HepG2 (cell line): ENCODE data around the gene SPAG6. TPM values are rescaled to one million over a fixed set of nuclear protein-coding genes. Genes with fewer than 3 reads are reported as not detected.

Experiments
- ARID2 ChIP-seq: sonication (generic); formaldehyde crosslinking; IDR thresholded peaks from 2 replicates; pipeline ENCODE4 v1.8.1; 2022; ENCODE audit warnings: mild to moderate bottlenecking, missing genetic modification reagents, borderline replicate concordance
- ATF5 ChIP-seq: sonication (generic); formaldehyde crosslinking; IDR thresholded peaks from 2 replicates; pipeline ENCODE4 v1.4.0; 2020; ENCODE audit warnings: mild to moderate bottlenecking, low read depth, missing genetic modification reagents
- HMGXB4 ChIP-seq, 2 experiments: sonication (generic) in 1 of 2; formaldehyde crosslinking in 1 of 2; IDR thresholded peaks; 2 replicates each; pipeline versions ENCODE4 v1.4.0 to v1.6.1; 2018 to 2020; ENCODE audit warnings: missing genetic modification reagents in 2 of 2, borderline replicate concordance in 1 of 2, low read depth in 1 of 2, mild to moderate bottlenecking in 1 of 2, missing biosample characterization in 1 of 2
- MTF1 ChIP-seq: sonication (generic); formaldehyde crosslinking; IDR thresholded peaks from 2 replicates; pipeline ENCODE4 v1.5.0; 2020; ENCODE audit warnings: missing genetic modification reagents
- NR2F2 ChIP-seq: IDR thresholded peaks from 2 replicates; pipeline ENCODE4 v1.6.1; 2012; ENCODE audit warnings: low read depth, inconsistent platforms, borderline replicate concordance
- ONECUT2 ChIP-seq: sonication (generic); formaldehyde crosslinking; IDR thresholded peaks from 2 replicates; pipeline ENCODE4 v1.4.0; 2020; ENCODE audit warnings: missing genetic modification reagents
- POLR2A ChIP-seq, 2 experiments: IDR thresholded peaks; 2 replicates each; pipeline ENCODE4 v1.6.1; 2011; ENCODE audit warnings: low read depth in 2 of 2, low read length in 2 of 2, mild to moderate bottlenecking in 1 of 2, moderate library complexity in 1 of 2; ENCODE audit not compliant: insufficient read depth in 1 of 2
- SALL2 ChIP-seq: sonication (generic); formaldehyde crosslinking; IDR thresholded peaks from 2 replicates; pipeline ENCODE4 v1.8.1; 2023; ENCODE audit warnings: mild to moderate bottlenecking, missing genetic modification reagents, inconsistent platforms
- SPEN ChIP-seq: sonication (generic); formaldehyde crosslinking; IDR thresholded peaks from 2 replicates; pipeline ENCODE4 v1.5.1; 2020; ENCODE audit warnings: low read depth, mild to moderate bottlenecking, missing genetic modification reagents
- TARDBP ChIP-seq: sonication (generic); formaldehyde crosslinking; IDR thresholded peaks from 2 replicates; pipeline ENCODE4 v1.8.0; 2022; ENCODE audit warnings: mild to moderate bottlenecking, missing genetic modification reagents
- XRCC5 ChIP-seq: fragments of 200-400 bp; formaldehyde crosslinking; optimal IDR thresholded peaks from 2 replicates; pipeline ENCODE3; 2017; ENCODE audit warnings: mild to moderate bottlenecking, low read length
- ZBTB8A ChIP-seq: sonication (generic); formaldehyde crosslinking; IDR thresholded peaks from 2 replicates; pipeline ENCODE4 v1.4.0; 2020; ENCODE audit warnings: mild to moderate bottlenecking, low read depth, missing genetic modification reagents, borderline replicate concordance
- ZFP1 ChIP-seq: IDR thresholded peaks from 2 replicates; pipeline ENCODE4 v1.6.1; 2016
- ZNF326 ChIP-seq: sonication (generic); formaldehyde crosslinking; IDR thresholded peaks from 2 replicates; pipeline ENCODE4 v1.4.0; 2020; ENCODE audit warnings: missing genetic modification reagents, borderline replicate concordance
- ZSCAN22 ChIP-seq: sonication (generic); formaldehyde crosslinking; IDR thresholded peaks from 2 replicates; pipeline ENCODE4 v1.4.0; 2020; ENCODE audit warnings: mild to moderate bottlenecking, missing genetic modification reagents
- ZZZ3 ChIP-seq: sonication (generic); formaldehyde crosslinking; IDR thresholded peaks from 2 replicates; pipeline ENCODE4 v1.4.0; 2020; ENCODE audit warnings: missing genetic modification reagents, mild to moderate bottlenecking, borderline replicate concordance
- polyA plus RNA-seq, 8 experiments: library from polyadenylated mRNA; depleted of rRNA in 3 of 8; stranded (reverse) in 7 of 8; unstranded in 1 of 8; fragments of >200 nt; fragmentation: Illumina TruSeq in 4 of 8; extraction: Trizol in 4 of 8; gene quantifications; 2 replicates each; pipeline versions ENCODE4 v1.2.1 to v1.2.3, GENCODE V29; 2011 to 2016; ENCODE audit warnings: low read depth in 4 of 8, missing spikeins in 1 of 8, mixed read lengths in 1 of 8; ENCODE audit not compliant: insufficient read depth in 1 of 8
- total RNA-seq, 5 experiments: library from RNA; depleted of rRNA; stranded (reverse); fragments of >200 nt; fragmentation: Illumina TruSeq; extraction: Trizol; gene quantifications; 2 replicates each; pipeline ENCODE4 v1.2.3, GENCODE V29; 2016; ENCODE audit warnings: low read depth in 1 of 5
- TF ChIP-seq, protein P1 (sequence below): sonication (generic); formaldehyde crosslinking; IDR thresholded peaks from 2 replicates; pipeline ENCODE4 v1.4.0; 2020; ENCODE audit warnings: mild to moderate bottlenecking, missing genetic modification reagents
- TF ChIP-seq, protein P2 (sequence below): IDR thresholded peaks from 2 replicates; pipeline ENCODE4 v1.6.1; 2016; ENCODE audit warnings: low read depth, missing genetic modification reagents, missing compliant biosample characterization

SPAG6 gene
- total and polyA plus RNA-seq, 2 of the 13 experiments (the other 11 are each of a cell fraction or from before 2014, with no cell fraction given): not detected

DNA sequence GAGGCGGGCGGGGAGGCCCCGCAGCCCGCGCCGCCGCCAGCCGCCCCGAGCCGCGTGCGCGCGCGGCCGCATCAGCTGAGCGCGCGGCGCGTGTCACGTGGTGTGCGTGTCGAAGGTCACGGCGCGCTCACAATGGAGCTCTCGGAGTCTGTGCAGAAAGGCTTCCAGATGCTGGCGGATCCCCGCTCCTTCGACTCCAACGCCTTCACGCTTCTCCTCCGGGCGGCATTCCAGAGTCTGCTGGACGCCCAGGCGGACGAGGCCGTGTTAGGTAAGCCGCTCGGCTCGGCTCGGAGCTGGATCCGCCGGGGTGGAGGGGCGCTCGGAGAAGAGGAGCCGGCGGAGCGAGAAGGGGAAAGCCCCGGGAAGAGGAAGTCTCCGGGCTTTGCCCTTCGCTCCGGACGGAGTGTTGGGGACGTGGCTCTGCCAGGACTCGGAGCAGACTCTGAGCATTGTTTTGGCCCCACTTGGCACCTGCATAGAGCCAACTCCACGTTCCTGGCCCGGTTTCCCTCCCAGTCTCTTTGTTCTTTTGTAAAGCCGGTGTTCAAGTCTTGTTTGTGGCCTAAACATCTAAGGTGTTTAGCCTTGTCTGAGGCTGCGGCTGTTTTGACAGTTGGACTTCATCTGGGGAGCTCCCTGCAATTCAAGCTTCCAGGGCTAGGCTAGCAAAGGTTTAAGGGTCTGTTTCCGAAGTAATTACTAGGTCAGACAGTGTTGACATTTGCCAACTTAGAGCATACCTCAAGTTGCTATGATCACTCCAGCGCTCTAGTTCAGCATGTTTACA is 28.8 kb upstream of the SPAG6 start, which contains the start of gene COMMD3 (continued):
- TF ChIP-seq ZSCAN22 (no peak), POLR2A (IDR thresholded peaks at IDR 0.05; ENCODE audit: insufficient read depth in 1 of 2, low read depth in 2 of 2, low read length in 2 of 2) (peak; percentile 90 to 92), SALL2 (no peak; the same call in 1 of the 2 replicates), ARID2 (CRISPR knock-in tag) (0 out of 2 replicates have a peak, but pooled peaks have one; percentile 21), SPEN (no peak), ZNF326 (no peak), NR2F2 (peak; percentile 24; the same call in 1 of the 2 replicates), MTF1 (no peak), HMGXB4 (CRISPR knock-in tag; IDR thresholded peaks at IDR 0.05; ENCODE audit: borderline replicate concordance in 1 of 2, low read depth in 1 of 2) (peak; percentile 70 to 80; a peak in 3 of 4 replicates), ATF5 (0 out of 2 replicates have a peak, but pooled peaks have one; percentile 38), TARDBP (CRISPR knock-in tag) (0 out of 2 replicates have a peak, but pooled peaks have one; percentile 46), ZZZ3 (CRISPR knock-in tag) (no peak), ZFP1 (CRISPR knock-in tag) (no peak), ZBTB8A (CRISPR knock-in tag) (no peak), XRCC5 (peak; percentile 36), ONECUT2 (CRISPR knock-in tag) (no peak)
- TF ChIP-seq, protein P1, sequence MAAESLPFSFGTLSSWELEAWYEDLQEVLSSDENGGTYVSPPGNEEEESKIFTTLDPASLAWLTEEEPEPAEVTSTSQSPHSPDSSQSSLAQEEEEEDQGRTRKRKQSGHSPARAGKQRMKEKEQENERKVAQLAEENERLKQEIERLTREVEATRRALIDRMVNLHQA (CRISPR knock-in tag): no peak
- TF ChIP-seq, protein P2, sequence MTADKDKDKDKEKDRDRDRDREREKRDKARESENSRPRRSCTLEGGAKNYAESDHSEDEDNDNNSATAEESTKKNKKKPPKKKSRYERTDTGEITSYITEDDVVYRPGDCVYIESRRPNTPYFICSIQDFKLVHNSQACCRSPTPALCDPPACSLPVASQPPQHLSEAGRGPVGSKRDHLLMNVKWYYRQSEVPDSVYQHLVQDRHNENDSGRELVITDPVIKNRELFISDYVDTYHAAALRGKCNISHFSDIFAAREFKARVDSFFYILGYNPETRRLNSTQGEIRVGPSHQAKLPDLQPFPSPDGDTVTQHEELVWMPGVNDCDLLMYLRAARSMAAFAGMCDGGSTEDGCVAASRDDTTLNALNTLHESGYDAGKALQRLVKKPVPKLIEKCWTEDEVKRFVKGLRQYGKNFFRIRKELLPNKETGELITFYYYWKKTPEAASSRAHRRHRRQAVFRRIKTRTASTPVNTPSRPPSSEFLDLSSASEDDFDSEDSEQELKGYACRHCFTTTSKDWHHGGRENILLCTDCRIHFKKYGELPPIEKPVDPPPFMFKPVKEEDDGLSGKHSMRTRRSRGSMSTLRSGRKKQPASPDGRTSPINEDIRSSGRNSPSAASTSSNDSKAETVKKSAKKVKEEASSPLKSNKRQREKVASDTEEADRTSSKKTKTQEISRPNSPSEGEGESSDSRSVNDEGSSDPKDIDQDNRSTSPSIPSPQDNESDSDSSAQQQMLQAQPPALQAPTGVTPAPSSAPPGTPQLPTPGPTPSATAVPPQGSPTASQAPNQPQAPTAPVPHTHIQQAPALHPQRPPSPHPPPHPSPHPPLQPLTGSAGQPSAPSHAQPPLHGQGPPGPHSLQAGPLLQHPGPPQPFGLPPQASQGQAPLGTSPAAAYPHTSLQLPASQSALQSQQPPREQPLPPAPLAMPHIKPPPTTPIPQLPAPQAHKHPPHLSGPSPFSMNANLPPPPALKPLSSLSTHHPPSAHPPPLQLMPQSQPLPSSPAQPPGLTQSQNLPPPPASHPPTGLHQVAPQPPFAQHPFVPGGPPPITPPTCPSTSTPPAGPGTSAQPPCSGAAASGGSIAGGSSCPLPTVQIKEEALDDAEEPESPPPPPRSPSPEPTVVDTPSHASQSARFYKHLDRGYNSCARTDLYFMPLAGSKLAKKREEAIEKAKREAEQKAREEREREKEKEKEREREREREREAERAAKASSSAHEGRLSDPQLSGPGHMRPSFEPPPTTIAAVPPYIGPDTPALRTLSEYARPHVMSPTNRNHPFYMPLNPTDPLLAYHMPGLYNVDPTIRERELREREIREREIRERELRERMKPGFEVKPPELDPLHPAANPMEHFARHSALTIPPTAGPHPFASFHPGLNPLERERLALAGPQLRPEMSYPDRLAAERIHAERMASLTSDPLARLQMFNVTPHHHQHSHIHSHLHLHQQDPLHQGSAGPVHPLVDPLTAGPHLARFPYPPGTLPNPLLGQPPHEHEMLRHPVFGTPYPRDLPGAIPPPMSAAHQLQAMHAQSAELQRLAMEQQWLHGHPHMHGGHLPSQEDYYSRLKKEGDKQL: no peak
